Measurements from ENCODE around the gene MAN2B2. TPM values are rescaled to one million over a fixed set of nuclear protein-coding genes. Genes with fewer than 3 reads are reported as not detected.

MAN2B2 gene
- total RNA-seq, 1 experiment from 2014 or later: 34.4 TPM

DNA sequence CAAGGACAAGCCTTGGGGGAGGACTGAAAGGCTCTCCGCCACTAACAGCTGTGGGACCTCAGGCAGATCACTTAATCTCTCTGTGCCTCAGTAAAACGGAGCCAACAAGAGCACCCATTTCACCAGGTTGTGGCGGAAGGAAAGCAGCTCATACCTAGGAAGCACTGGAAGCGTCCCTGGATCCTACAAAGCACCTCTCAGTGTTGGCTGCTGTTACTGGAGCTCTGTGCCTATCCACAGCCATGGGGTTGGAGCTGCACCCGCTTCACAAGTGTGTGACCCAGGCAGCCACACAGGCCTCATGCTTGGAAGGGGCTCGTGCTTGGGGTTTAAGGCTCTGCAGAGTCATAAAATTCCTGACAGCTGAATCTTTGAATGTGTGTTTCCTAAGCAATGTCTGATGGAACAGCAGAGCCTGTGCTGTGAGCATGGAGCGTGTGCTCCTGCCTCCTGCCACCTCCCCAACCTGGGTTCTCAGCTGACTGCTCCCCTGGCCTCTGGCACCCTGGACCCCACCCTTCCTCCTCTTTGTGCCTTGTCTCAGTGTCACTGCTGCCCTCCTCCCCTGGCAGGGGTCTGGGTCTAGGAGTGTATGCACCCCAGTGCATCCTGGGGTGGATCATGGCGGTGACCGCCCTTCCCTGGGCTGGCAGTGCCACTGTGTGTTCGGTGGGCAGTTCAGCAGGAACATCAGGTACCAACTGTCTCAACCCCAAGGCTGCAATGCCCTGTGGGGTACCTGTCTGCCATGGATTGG lies 14.4 kb upstream of the MAN2B2 start:
- H3K27me3 ChIP-seq (ENCODE audit: control insufficient read depth, insufficient read depth, low read length): peaks cover 3% of the 10 kb centered on the region; the same call in 1 of the 2 replicates
- BruUV-seq (replicated peaks): no TSS peak
- no peak overlapping the region for H3K27ac ChIP-seq (ENCODE audit: low read length)
- H3K4me1 ChIP-seq (ENCODE audit: control insufficient read depth, insufficient read depth, low read length): no peaks in the 10 kb centered on the region
- intact Hi-C loops (cut with micrococcal nuclease; ENCODE audit: unreplicated experiment) (no loop called here), in situ Hi-C loops (cut with HindIII; ENCODE audit: low pct_unique_long_range_greater_than_20kb, low sequenced_read_pairs) (no loop called here)
- CTCF ChIA-PET: interaction anchor here (0.6 to 0.7 kb wide), 2 partner anchors 310 to 337 kb away, joined by 4 to 9 read pairs; no protein-coding TSS in a partner anchor
- H3K4me3 ChIP-seq (ENCODE audit: low read depth in 2 of 2, low read length in 2 of 2): no peak overlapping the region
- ATAC-seq (no peak), DNase-seq (ENCODE audit: low read depth, low spot score) (no peak)
- H3K9me3 ChIP-seq (ENCODE audit: control insufficient read depth, insufficient read depth, low read depth, low read length): no peaks in the 10 kb centered on the region
- TF ChIP-seq REST (IDR thresholded peaks at IDR 0.05; ENCODE audit: insufficient read depth in 1 of 2, low read depth in 2 of 2, low read length in 1 of 2): no peak
- POLR2A ChIA-PET: interaction anchor here (0.6 kb wide), 1 partner anchor 422 kb away, joined by 5 read pairs; no protein-coding TSS in a partner anchor
- H3K36me3 ChIP-seq (ENCODE audit: control insufficient read depth, insufficient read depth, low read length): no peaks in the 10 kb centered on the region

DNA sequence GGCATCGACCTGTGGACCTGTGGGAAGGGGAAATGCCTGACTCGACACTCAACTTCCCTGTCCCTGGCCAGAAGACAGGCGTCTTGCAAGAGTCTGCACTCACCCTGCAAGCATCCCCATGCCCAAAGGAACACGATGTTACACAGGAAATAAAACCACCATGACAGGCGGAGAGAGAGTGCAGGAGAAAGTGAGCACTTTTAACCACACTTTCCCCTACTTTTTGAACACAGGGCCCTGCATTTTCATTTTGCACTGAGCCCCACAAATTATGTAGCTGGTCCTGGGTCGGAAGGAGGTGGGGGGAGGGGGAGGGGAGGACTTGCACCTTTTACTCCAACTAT lies 13.8 kb upstream of the MAN2B2 start:
- DNase-seq (ENCODE audit: low read depth, low spot score): no peak
- Histone ChIP-seq H3K4me1 (ENCODE audit: control insufficient read depth, insufficient read depth, low read length) (no peaks in the 10 kb centered on the region), H3K27me3 (ENCODE audit: control insufficient read depth, insufficient read depth, low read length) (peaks cover 3% of the 10 kb centered on the region; the same call in 1 of the 2 replicates), H3K27ac (ENCODE audit: low read length) (no peak overlapping the region), H3K9me3 (ENCODE audit: control insufficient read depth, insufficient read depth, low read depth, low read length) (no peaks in the 10 kb centered on the region), H3K36me3 (ENCODE audit: control insufficient read depth, insufficient read depth, low read length) (no peaks in the 10 kb centered on the region), H3K4me3 (ENCODE audit: low read depth in 2 of 2, low read length in 2 of 2) (no peak overlapping the region)
- no TSS peak for BruUV-seq (replicated peaks)
- intact Hi-C loops (cut with micrococcal nuclease; ENCODE audit: unreplicated experiment) (no loop called here), in situ Hi-C loops (cut with HindIII; ENCODE audit: low pct_unique_long_range_greater_than_20kb, low sequenced_read_pairs) (no loop called here)
- ChIA-PET CTCF (interaction anchor here (0.6 kb wide), 1 partner anchor 337 kb away, joined by 9 read pairs; no protein-coding TSS in a partner anchor), POLR2A (no interaction called here)
- no peak for ATAC-seq
- TF ChIP-seq POLR2AphosphoS5 (IDR thresholded peaks at IDR 0.05; ENCODE audit: low read depth, low read length): no peak
- TF ChIP-seq, protein P1, sequence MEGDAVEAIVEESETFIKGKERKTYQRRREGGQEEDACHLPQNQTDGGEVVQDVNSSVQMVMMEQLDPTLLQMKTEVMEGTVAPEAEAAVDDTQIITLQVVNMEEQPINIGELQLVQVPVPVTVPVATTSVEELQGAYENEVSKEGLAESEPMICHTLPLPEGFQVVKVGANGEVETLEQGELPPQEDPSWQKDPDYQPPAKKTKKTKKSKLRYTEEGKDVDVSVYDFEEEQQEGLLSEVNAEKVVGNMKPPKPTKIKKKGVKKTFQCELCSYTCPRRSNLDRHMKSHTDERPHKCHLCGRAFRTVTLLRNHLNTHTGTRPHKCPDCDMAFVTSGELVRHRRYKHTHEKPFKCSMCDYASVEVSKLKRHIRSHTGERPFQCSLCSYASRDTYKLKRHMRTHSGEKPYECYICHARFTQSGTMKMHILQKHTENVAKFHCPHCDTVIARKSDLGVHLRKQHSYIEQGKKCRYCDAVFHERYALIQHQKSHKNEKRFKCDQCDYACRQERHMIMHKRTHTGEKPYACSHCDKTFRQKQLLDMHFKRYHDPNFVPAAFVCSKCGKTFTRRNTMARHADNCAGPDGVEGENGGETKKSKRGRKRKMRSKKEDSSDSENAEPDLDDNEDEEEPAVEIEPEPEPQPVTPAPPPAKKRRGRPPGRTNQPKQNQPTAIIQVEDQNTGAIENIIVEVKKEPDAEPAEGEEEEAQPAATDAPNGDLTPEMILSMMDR (IDR thresholded peaks at IDR 0.05): no peak
- TF ChIP-seq REST (IDR thresholded peaks at IDR 0.05; ENCODE audit: insufficient read depth in 1 of 2, low read depth in 2 of 2, low read length in 1 of 2): no peak
- TF ChIP-seq SIN3A (IDR thresholded peaks at IDR 0.05; ENCODE audit: borderline replicate concordance, insufficient read depth, low read depth, low read length): no peak
- no peak for TF ChIP-seq TCF7L2 (IDR thresholded peaks at IDR 0.05; ENCODE audit: low read depth, low read length)

All from Panc1 (cell line).